ENCODE results near the gene EIF5B. TPM values are rescaled to one million over a fixed set of nuclear protein-coding genes. Genes with fewer than 3 reads are reported as not detected.

EIF5B gene
- total RNA-seq, 2 experiments from 2014 or later: 71.6 to 75.3 TPM

- H3K27me3 Mint-ChIP-seq: no peaks in the 10 kb centered on the region
- H3K4me1 Mint-ChIP-seq (ENCODE audit: low read depth): peaks cover 29% of the 10 kb centered on the region
- no peaks in the 10 kb centered on the region for H3K9me3 Mint-ChIP-seq
- intact Hi-C loops (cut with micrococcal nuclease): no loop called here
- ChIA-PET POLR2A (interaction anchor here (0.8 kb wide), 1 partner anchor 14 kb away, joined by 3 read pairs; no protein-coding TSS in a partner anchor), CTCF (no interaction called here)
- ATAC-seq: no peak
- H3K27ac Mint-ChIP-seq: no peak overlapping the region
- no peak overlapping the region for H3K4me3 Mint-ChIP-seq
- DNase-seq: no peak
- TF ChIP-seq, protein P1, sequence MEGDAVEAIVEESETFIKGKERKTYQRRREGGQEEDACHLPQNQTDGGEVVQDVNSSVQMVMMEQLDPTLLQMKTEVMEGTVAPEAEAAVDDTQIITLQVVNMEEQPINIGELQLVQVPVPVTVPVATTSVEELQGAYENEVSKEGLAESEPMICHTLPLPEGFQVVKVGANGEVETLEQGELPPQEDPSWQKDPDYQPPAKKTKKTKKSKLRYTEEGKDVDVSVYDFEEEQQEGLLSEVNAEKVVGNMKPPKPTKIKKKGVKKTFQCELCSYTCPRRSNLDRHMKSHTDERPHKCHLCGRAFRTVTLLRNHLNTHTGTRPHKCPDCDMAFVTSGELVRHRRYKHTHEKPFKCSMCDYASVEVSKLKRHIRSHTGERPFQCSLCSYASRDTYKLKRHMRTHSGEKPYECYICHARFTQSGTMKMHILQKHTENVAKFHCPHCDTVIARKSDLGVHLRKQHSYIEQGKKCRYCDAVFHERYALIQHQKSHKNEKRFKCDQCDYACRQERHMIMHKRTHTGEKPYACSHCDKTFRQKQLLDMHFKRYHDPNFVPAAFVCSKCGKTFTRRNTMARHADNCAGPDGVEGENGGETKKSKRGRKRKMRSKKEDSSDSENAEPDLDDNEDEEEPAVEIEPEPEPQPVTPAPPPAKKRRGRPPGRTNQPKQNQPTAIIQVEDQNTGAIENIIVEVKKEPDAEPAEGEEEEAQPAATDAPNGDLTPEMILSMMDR (IDR thresholded peaks at IDR 0.05): no peak
- H3K36me3 Mint-ChIP-seq (ENCODE audit: low read depth): peaks cover 49% of the 10 kb centered on the region
Measured at GRCh38 chr2:99382143-99382542, 45.0 kb downstream of the EIF5B start.

DNA sequence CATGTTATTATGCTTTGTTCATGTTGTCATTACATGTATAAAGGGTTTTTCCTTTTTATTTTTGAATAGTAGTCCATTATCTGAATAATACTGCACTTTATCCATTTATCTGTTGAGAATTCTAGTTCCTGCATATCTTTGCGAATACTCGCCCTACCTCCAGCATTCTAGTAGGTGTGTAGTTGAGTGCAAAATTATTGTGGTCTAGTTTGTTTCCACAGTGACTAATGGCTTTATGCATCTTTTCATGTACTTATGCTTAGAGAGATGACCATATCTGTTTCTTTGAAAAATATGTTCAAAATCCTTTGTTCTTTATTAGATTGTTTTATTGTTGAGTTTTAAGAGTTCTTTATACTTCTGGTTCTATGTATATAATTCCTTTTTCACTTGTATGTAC is 48.8 kb downstream of the EIF5B start:
- POLR2A ChIA-PET: no interaction called here
- Mint-ChIP-seq H3K36me3 (ENCODE audit: low read depth) (peaks cover 37% of the 10 kb centered on the region), H3K4me3 (no peak overlapping the region), H3K9me3 (no peaks in the 10 kb centered on the region), H3K4me1 (ENCODE audit: low read depth) (peaks cover 4% of the 10 kb centered on the region), H3K27me3 (no peaks in the 10 kb centered on the region), H3K27ac (peak overlapping the region; percentile 49)
- CTCF ChIA-PET: no interaction called here
- ATAC-seq (no peak), DNase-seq (no peak)
- intact Hi-C loops (cut with micrococcal nuclease): no loop called here
- TF ChIP-seq, protein P1 (IDR thresholded peaks at IDR 0.05): no peak

- Mint-ChIP-seq H3K27ac (no peak overlapping the region), H3K9me3 (no peaks in the 10 kb centered on the region), H3K27me3 (no peaks in the 10 kb centered on the region), H3K36me3 (ENCODE audit: low read depth) (peaks cover 30% of the 10 kb centered on the region), H3K4me3 (no peak overlapping the region), H3K4me1 (ENCODE audit: low read depth) (peaks cover 5% of the 10 kb centered on the region)
- intact Hi-C loops (cut with micrococcal nuclease): no loop called here
- ChIA-PET CTCF (no interaction called here), POLR2A (interaction anchor here (0.9 kb wide), 1 partner anchor 33 kb away, joined by 3 read pairs; no protein-coding TSS in a partner anchor)
- TF ChIP-seq, protein P1 (IDR thresholded peaks at IDR 0.05): no peak
- no peak for ATAC-seq
- DNase-seq: no peak
Measured at GRCh38 chr2:99388892-99389291, 51.7 kb downstream of the EIF5B start.

DNA sequence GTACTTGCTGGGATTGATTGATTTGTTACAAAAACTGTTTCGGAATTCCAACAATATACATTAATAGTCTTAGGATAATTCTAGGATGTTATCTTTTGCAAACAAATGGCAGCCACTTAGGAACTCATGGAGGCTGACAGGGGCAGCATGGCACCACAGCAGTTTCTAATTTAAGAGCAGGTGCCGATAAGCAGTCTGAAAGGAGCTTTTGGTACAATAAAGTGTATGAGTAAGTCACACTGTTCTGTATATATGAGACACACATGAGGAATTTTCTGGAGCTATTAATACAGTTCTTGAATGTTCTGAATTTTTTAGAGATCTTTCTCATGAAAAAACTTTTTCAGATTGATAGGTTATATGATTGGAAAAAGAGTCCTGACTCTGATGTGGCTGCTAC is 52.2 kb downstream of the EIF5B start:
- no peaks in the 10 kb centered on the region for H3K27me3 Mint-ChIP-seq
- CTCF ChIA-PET: no interaction called here
- no peak for ATAC-seq
- peaks cover 5% of the 10 kb centered on the region for H3K4me1 Mint-ChIP-seq (ENCODE audit: low read depth)
- TF ChIP-seq, protein P1 (IDR thresholded peaks at IDR 0.05): no peak
- POLR2A ChIA-PET: interaction anchor here (0.9 kb wide), 1 partner anchor 34 kb away, joined by 3 read pairs; no protein-coding TSS in a partner anchor
- no peak overlapping the region for H3K27ac Mint-ChIP-seq
- DNase-seq: no peak
- intact Hi-C loops (cut with micrococcal nuclease): no loop called here
- peaks cover 30% of the 10 kb centered on the region for H3K36me3 Mint-ChIP-seq (ENCODE audit: low read depth)
- no peak overlapping the region for H3K4me3 Mint-ChIP-seq
- no peaks in the 10 kb centered on the region for H3K9me3 Mint-ChIP-seq

GRCh38 chr2:99389946-99390345 is 52.8 kb downstream of the EIF5B start:
- no peak for ATAC-seq
- H3K36me3 Mint-ChIP-seq (ENCODE audit: low read depth): peaks cover 26% of the 10 kb centered on the region
- no peak overlapping the region for H3K4me3 Mint-ChIP-seq
- ChIA-PET CTCF (no interaction called here), POLR2A (interaction anchor here (0.9 kb wide), 1 partner anchor 34 kb away, joined by 3 read pairs; no protein-coding TSS in a partner anchor)
- H3K9me3 Mint-ChIP-seq: no peaks in the 10 kb centered on the region
- TF ChIP-seq, protein P1 (IDR thresholded peaks at IDR 0.05): no peak
- H3K4me1 Mint-ChIP-seq (ENCODE audit: low read depth): peaks cover 5% of the 10 kb centered on the region
- H3K27me3 Mint-ChIP-seq: no peaks in the 10 kb centered on the region
- no peak for DNase-seq
- H3K27ac Mint-ChIP-seq: no peak overlapping the region
- intact Hi-C loops (cut with micrococcal nuclease): no loop called here

Data from activated CD8-positive, alpha-beta T cell treated with anti-CD3 and anti-CD28 coated beads for 36 hours (primary cell).